T-helper 1 cell (primary cell): ENCODE data around the gene SLC26A3.

Experiments
- DNase-seq, 5 donors: peaks; one replicate each; pipeline ENCODE4 v3.0.0-alpha.2; 2012 to 2020

The SLC26A3 gene

GRCh38 chr7:107743567-107744344 is 59.3 kb downstream of the SLC26A3 start, which contains the start of gene CBLL1:
Gene CBLL1, plus strand, starts transcription at chr7:107744142. Its CDS starts 22 bp downstream, at chr7:107744164.
- peak; percentile 92 to 98 (median 96) for DNase-seq

GRCh38 chr7:107742678-107743566 is 60.1 kb downstream of the SLC26A3 start:
- DNase-seq, result peak in 3 of 5 donors; percentile 36 to 55 (median 50)

DNA sequence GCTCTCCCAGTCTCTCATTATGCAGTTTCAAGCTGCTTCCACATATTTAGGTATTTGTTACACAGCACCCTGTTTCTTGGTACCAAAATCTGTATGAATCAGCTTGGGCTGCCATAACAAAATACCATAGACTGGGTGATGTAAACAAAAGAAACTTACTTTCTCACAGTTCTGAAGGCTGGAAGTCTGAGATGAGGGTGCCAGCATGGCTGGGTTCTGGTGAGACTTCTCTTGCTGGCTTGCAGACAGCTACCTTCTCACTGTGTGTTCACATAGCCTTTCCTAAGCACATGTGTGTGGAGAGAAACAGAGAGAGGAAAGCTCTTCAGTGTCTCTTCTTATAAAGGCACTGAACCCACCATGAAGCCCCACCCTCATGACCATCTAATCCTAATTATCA is 74.7 kb downstream of the SLC26A3 start:
- no peak for DNase-seq

DNA sequence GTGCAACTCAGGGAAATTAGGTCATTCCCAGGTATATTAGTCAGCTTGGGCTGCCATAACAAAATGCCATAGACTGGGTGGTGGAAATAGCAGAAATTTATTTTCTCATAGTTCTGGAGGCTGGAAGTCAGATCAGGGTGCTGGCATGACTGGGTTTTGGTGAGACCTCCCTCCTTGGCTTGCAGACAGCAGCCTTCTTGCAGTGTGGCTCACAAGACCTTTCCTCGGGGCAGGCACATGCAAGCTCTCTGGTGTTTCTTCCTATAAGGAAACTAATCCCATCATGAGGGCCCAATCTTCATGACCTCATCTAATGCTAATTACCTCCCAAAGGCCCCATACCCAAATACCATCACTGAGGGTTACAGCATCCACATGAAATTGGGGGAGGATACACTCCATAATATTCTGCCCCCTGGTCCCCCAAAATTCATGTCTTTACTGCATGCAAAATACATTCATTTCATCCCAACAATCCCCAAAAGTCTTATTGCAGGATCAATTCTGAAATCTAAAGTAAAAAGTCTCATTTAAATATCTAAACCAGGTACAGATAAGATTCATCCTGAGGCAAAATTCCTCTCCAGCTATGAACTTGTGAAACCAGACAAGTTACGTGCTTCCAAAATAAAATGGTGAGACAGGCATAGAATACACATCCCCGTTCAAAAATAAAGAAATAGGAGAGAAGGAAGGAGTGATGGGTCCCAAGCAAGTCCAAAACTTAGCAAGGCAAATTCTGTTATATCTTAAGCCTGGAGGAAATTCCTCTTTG is 76.5 kb downstream of the SLC26A3 start:
- no peak for DNase-seq

GRCh38 chr7:107725138-107725740 is 77.8 kb downstream of the SLC26A3 start:
- DNase-seq, result peak in 4 of 5 donors; percentile 19 to 60 (median 34)

DNA sequence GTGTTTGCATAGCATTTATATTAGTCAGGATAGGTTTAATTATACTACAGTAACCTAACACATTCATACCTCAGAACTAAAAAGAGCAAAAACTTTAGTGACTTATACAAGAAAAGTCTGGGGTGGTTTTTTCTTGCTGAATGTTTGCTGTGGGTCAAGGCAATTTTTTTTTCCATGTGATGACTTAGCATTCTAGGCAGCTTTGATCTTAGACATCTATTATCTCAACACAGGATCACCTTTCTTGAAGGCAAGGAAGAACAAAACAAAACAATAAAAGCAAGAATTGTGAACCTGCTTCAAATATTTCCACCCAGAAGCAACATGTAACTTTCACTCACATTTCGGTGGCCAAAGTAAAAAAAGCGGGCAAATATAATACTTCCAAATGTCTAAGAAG is 79.8 kb downstream of the SLC26A3 start:
- no peak for DNase-seq

DNA sequence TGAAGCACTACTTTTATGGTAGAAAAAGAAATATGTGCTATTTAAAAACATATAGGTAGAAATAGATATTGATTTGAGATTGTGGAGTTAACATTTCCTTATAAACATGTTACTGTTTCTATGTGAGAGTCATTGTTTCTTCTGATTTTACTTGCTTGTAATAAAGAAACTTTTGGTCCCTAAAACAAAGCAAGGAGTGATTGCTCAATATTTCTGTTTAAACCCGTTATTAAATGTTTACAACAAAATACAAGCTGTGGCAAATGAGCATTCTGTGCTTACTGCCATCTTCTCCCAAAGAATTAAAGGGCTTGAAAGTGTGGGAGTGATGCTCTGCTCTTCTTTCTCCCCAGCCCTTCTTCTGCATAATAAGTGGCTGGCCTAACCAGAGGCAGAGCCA is 81.7 kb downstream of the SLC26A3 start:
- DNase-seq, result no peak

GRCh38 chr7:107718456-107719193 is 84.4 kb downstream of the SLC26A3 start:
- no peak for DNase-seq

DNA sequence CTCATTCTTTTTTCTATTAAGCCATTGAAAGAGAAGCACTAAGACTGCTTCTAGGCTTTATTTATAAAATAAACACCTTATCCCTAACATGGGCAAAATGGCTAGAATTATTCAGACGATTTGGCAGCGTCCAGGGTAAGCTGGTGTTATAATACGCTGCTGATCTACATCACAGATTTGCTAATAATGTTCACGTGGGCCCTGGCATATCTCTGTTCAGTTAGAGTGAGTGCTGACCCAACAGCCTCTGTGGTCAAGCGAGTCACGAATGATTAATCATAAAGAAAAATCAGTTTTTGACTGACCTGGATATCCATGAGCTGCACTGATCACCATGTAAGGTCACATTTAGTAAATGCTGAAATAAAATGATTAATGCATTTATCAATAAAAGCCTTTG is 87.5 kb downstream of the SLC26A3 start:
- no peak for DNase-seq
